ENCODE measurements around the gene CHDH. TPM values are rescaled to one million over a fixed set of nuclear protein-coding genes. Genes with fewer than 3 reads are reported as not detected.

CHDH gene
- total and polyA plus RNA-seq, 12 donors: 0.29 to 17.5 (median 2.2) TPM

GRCh38 chr3:53815651-53816050 is 30.6 kb downstream of the CHDH start:
- no peak overlapping the region for H3K27ac ChIP-seq
- no peaks in the 10 kb centered on the region for H3K9me3 ChIP-seq
- no peaks in the 10 kb centered on the region for H3K36me3 ChIP-seq
- intact Hi-C loops (cut with DNase I): no loop called here
- no peak for DNase-seq
- 91 to 97% methylated on average over 7 of the region's 7 CpGs for WGBS, 2 donors
- peaks cover 0 to 6% (median 0%) of the 10 kb centered on the region in 7 donors for H3K27me3 ChIP-seq
- no peaks in the 10 kb centered on the region for H3K4me1 ChIP-seq
- no peak for ATAC-seq
- H3K4me3 ChIP-seq: no peak overlapping the region
- TF ChIP-seq CTCF (IDR thresholded peaks at IDR 0.05): no peak

- WGBS, 2 donors: 82 to 98% methylated on average over 4 of the region's 4 CpGs
- Histone ChIP-seq H3K4me1 (no peaks in the 10 kb centered on the region), H3K4me3 (no peak overlapping the region), H3K27ac (no peak overlapping the region), H3K27me3 (peaks cover 0 to 6% (median 0%) of the 10 kb centered on the region in 7 donors), H3K9me3 (no peaks in the 10 kb centered on the region), H3K36me3 (no peaks in the 10 kb centered on the region)
- TF ChIP-seq CTCF (IDR thresholded peaks at IDR 0.05): no peak
- intact Hi-C loops (cut with DNase I): no loop called here
- DNase-seq (no peak), ATAC-seq (no peak)
Measured at GRCh38 chr3:53815067-53815466, 31.2 kb downstream of the CHDH start.

GRCh38 chr3:53813876-53814275 is 32.3 kb downstream of the CHDH start:
- no peak for DNase-seq
- Histone ChIP-seq H3K27ac (no peak overlapping the region), H3K36me3 (no peaks in the 10 kb centered on the region), H3K4me3 (no peak overlapping the region), H3K27me3 (peaks cover 0 to 1% (median 0%) of the 10 kb centered on the region in 7 donors), H3K9me3 (no peaks in the 10 kb centered on the region), H3K4me1 (no peaks in the 10 kb centered on the region)
- intact Hi-C loops (cut with DNase I): no loop called here
- ATAC-seq: no peak
- TF ChIP-seq CTCF (IDR thresholded peaks at IDR 0.05): no peak
- whole genome bisulfite sequencing, 2 donors: 84 to 88% methylated on average over 10 of the region's 10 CpGs

GRCh38 chr3:53813229-53813628 is 33.0 kb downstream of the CHDH start:
- WGBS, 2 donors: 75 to 86% methylated on average over 5 of the region's 5 CpGs
- H3K4me3 ChIP-seq: no peak overlapping the region
- H3K9me3 ChIP-seq: no peaks in the 10 kb centered on the region
- H3K36me3 ChIP-seq: no peaks in the 10 kb centered on the region
- no peaks in the 10 kb centered on the region for H3K4me1 ChIP-seq
- intact Hi-C loops (cut with DNase I): no loop called here
- no peak overlapping the region for H3K27ac ChIP-seq
- H3K27me3 ChIP-seq: peaks cover 0 to 6% (median 0%) of the 10 kb centered on the region in 7 donors
- DNase-seq (no peak), ATAC-seq (peak in 3 of 8 donors; percentile 61 to 76 (median 71))
- peak in 2 of 9 donors; percentile 23 to 32 for TF ChIP-seq CTCF (IDR thresholded peaks at IDR 0.05)
